Stimulated activated CD4-positive, alpha-beta T cell treated with anti-CD3 and anti-CD28 coated beads, Interleukin-4, amount 100 ng/mL, for 48 hours (primary cell): ENCODE measurements around the gene C5orf52.
"Not testable (repeated sequence)": the region's sequence is repeated elsewhere in the genome, so short reads cannot be mapped to it uniquely, and the experiment has no call there.

Experiments used
- DNase-seq, 2 donors: peaks; one replicate each; pipeline ENCODE4 v3.0.0-alpha.2; 2020; ENCODE audit warnings: low read depth in 2 of 2

C5orf52 gene

DNA sequence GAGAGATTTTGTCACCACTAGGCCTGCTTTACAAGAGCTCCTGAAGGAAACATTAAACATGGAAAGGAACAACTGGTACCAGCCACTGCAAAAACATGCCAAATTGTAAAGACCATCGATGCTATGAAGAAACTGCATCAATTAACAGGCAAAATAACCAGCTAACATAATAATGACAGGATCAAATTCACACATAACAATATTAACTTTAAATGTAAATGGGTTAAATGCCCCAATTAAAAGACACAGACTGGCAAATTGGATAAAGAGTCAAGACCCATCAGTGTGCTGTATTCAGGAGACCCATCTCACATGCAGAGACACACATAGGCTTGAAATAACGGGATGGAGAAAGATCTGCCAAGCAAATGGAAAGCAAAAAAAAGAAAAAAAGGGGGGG lies 51.6 kb downstream of the C5orf52 start:
- DNase-seq: not testable (repeated sequence)

DNA sequence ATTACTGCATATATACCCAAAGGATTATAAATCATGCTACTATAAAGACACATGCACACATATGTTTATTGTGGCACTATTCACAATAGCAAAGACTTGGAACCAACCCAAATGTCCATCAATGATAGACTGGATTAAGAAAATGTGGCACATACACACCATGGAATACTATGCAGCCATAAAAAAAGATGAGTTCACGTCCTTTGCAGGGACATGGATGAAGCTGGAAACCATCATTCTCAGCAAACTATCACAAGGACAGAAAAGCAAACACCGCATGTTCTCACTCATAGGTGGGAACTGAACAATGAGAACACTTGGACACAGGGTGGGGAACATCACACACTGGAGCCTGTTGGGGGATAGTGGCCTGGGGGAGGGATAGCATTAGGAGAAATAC lies 55.3 kb downstream of the C5orf52 start:
- not testable (repeated sequence) for DNase-seq

DNA sequence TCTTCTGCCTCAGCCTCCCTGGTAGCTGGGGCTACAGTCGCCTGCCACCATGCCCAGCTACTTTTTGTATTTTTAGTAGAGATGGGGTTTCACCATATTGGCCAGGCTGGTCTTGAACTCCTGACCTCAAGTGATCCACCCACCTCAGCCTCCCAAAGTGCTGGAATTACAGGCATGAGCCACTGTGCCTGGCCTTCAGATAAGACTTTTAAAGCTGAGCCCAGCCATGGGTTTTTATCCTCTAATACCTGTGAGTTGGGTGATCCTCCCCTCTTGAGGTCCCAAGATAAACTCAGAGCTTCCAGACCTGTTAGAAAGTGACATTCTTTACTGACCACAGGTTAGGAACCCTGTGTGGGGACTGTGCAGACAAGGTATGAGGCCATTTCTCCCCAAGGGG lies 56.5 kb downstream of the C5orf52 start:
- not testable (repeated sequence) for DNase-seq
